Thoracic aorta (tissue), 2 donors: ENCODE results near the gene PPP1R9A. TPM values are rescaled to one million over a fixed set of nuclear protein-coding genes. Genes with fewer than 3 reads are reported as not detected.

ENCODE experiments used
- ATAC-seq: fragments of 150-250 bp; one replicate; pipeline ENCODE4 v1.8.0; 2017; ENCODE audit warnings: low read depth; ENCODE audit not compliant: insufficient number of reproducible peaks, low FRiP score
- DNase-seq: peaks from one replicate; pipeline ENCODE4 v3.0.0-alpha.2; 2020; ENCODE audit warnings: low spot score
- H3K27ac ChIP-seq, 2 donors: fragments of 200-600 bp; sonication (generic); 1 replicate in 1 of 2; 2 replicates in 1 of 2; pipeline ENCODE4 v1.5.1; 2016; ENCODE audit warnings: mild to moderate bottlenecking in 2 of 2, moderate library complexity in 2 of 2
- H3K27me3 ChIP-seq: fragments of 200-600 bp; sonication (generic); replicated peaks from 2 replicates; pipeline ENCODE4 v1.6.0; 2016; ENCODE audit warnings: mild to moderate bottlenecking; ENCODE audit not compliant: insufficient read depth
- H3K36me3 ChIP-seq: fragments of 200-600 bp; sonication (generic); one replicate; pipeline ENCODE4 v1.5.1; 2016
- H3K4me1 ChIP-seq, 2 donors: fragments of 200-600 bp; sonication (generic); 1 replicate in 1 of 2; 2 replicates in 1 of 2; pipeline versions ENCODE4 v1.5.1 to v1.6.0; 2016; ENCODE audit warnings: low read depth in 2 of 2, mild to moderate bottlenecking in 1 of 2; ENCODE audit not compliant: control insufficient read depth in 1 of 2
- H3K4me3 ChIP-seq: fragments of 200-600 bp; sonication (generic); 2 replicates; pipeline ENCODE4 v1.5.1; 2016; ENCODE audit warnings: mild to moderate bottlenecking
- H3K9me3 ChIP-seq: fragments of 200-600 bp; sonication (generic); 2 replicates; pipeline ENCODE4 v1.5.1; 2016
- total RNA-seq, 2 donors: library from RNA; depleted of rRNA; stranded (reverse); fragments of >200 nt; gene quantifications; one replicate each; pipeline versions ENCODE4 v1.1.0 to v1.2.3, GENCODE V29; 2016
- TF ChIP-seq, protein P1 (sequence below): fragments of 200-600 bp; sonication (generic); IDR thresholded peaks from one replicate; pipeline ENCODE4 v1.5.1; 2019; ENCODE audit warnings: antibody characterized with exemption

The PPP1R9A gene
- total RNA-seq, 2 donors from 2014 or later = 5.7 to 11.8 TPM

DNA sequence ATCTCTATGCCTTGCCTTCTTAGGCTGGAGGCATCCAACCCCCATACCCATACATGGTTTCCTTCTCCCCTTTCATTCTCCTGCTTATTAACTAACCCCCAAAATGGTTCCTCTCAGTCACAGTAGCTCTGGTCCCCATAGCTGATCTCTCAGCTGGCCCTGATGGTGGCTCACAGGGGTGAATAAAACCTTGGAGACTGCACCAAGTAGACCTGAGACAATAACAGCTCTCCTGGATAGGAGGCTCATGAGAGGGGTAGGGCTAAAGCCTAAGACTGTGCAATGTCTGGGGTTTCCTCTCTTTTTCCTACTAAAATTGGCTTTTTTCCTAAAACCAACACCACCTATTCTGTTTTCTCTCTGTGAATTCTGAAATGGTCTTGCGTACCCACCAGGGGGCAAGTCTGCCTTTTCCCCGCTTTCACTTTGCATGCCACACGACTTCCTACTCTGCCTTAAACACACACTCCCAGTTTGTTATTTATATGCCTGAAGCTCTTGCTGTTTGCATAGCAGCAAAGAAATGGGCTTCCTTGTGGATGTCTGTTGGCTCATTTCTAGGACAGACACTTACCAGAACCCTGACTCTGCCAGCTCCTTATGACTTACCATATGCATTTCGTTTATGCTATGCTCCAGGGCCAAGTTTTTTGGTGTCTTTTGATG lies 435.4 kb downstream of the PPP1R9A start:
- H3K4me3 ChIP-seq = no peak overlapping the region
- no peaks in the 10 kb centered on the region for H3K27me3 ChIP-seq
- no peaks in the 10 kb centered on the region for H3K4me1 ChIP-seq
- TF ChIP-seq, protein P1, sequence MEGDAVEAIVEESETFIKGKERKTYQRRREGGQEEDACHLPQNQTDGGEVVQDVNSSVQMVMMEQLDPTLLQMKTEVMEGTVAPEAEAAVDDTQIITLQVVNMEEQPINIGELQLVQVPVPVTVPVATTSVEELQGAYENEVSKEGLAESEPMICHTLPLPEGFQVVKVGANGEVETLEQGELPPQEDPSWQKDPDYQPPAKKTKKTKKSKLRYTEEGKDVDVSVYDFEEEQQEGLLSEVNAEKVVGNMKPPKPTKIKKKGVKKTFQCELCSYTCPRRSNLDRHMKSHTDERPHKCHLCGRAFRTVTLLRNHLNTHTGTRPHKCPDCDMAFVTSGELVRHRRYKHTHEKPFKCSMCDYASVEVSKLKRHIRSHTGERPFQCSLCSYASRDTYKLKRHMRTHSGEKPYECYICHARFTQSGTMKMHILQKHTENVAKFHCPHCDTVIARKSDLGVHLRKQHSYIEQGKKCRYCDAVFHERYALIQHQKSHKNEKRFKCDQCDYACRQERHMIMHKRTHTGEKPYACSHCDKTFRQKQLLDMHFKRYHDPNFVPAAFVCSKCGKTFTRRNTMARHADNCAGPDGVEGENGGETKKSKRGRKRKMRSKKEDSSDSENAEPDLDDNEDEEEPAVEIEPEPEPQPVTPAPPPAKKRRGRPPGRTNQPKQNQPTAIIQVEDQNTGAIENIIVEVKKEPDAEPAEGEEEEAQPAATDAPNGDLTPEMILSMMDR = no peak
- no peaks in the 10 kb centered on the region for H3K9me3 ChIP-seq
- no peak for DNase-seq
- no peaks in the 10 kb centered on the region for H3K36me3 ChIP-seq
- H3K27ac ChIP-seq = no peak overlapping the region
- no peak for ATAC-seq
